ENCODE data around the gene MEF2A.

MEF2A gene

DNA sequence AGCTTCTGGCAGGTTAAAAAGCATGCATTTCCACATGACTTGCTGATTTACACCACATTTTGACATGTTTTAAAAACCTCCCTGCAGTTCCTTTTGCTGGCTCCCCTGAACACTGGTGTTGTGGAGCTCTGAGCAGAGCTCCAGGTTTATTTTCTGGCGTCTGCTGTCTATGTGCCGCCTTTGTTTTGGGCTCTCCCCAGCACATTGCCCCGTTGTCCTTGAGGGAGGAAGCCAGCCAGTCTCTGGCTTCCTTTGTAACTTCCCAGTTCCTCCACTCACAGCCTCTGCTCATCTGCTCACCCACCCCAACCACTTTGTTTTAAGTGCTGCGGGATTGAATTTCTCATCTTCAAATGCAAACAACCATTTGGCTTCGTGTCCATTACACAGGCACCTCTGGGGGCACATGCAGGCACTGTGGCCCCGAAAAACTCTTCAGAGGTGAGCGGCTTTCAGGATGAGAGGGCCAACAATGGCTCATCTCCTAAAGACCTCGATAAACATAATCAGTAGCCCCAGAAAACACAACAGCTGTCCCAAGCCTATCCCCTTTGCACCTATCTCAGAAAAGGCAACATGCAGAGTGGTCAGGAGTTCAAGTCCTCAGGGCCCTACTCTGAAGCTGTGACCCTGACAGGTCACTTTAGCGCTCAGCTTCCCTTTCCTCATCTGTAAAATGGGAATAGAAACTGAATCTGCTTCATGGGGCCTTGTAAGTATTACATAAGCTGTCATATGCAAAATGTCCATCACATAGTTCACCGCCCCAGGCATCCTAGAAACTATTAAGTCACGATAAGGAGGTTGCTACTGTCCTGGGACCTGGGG, 1.3 kb upstream of the MEF2A start:
- DNase-seq, result no peak

DNA sequence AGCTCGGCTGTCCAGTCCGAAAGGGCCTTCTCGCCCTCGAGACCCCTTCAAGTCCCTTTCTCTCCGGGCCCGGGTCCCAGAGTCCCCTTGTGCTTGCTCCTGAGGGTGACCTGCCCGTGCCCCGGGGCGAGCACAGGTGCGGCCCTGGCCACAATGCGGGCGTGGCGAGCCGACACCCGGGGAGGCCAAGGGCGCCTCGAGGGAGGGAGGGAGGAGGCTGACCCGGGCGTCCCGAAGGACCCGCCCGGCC, 810 bp upstream of the MEF2A start:
- no peak for DNase-seq

DNA sequence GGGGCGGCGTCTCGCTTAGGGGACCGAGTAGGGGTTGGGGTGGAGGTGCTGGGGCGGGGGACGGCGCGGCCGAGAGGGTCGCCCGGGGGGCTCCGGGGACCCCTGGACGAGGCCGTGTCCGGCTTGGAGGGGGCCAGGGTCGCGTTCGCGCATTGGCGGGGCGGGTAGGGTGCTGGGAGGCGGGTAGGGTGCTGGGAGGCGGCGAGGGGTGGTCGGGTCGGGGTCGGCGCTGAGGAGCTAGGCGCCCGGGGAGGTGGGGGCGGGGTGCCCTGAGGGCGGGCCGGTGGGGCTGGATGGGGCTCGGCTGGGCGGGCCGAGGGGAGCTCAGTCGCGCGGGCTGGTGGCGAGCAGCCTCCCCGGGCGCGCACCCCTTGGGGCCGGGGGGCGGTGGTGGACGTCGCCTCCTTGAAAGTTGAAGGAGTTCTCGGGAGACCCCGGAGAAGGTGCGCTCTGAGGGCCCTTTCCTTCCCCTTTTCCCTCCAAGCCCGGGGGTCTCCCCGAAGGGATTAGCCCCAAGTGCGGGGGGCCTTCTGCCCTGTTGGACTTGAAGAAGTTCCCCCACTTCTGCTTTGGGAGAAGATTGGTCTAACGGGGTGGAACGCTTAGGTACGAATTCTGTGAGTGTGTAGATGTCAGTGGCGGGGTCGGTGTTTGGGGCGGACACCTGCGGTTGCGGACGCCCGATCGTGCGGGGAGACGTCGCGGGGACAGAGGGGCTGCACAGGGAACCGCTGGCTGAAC, 543 bp downstream of the MEF2A start:
- no peak for DNase-seq

DNA sequence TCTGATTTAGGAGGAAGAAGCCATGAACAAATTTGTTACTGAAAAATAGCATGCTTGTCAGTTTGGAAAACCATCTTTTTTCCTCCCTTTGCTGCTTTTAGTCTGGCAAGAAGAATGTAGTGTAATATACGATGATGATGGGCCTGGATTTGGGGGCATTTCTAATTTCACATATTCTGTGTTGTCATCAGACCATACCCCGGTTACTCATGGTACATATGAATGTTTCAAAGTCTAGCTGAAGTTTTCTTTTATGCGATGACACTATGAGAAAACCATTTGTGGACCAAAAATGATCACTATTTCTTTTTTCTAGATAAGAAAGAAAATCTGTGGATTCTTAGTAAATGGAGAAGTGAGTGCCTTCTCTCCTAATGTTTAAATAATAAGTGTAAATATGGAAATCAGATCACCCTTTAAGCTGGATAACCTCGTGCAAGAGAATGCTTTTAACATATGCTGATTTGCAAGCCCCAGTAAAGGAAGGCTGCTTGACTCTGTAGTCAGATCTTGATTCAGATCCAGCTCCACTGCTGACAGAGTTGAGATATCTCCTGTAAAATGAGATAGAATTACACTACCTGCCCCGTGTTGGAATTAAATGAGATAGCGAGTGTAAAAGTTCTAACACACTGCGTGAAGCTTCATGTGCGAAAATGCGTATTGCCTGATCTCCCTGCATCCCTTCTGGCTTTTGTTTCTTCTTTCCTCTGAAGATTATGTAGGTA, 3.0 kb downstream of the MEF2A start:
- DNase-seq, result no peak

DNA sequence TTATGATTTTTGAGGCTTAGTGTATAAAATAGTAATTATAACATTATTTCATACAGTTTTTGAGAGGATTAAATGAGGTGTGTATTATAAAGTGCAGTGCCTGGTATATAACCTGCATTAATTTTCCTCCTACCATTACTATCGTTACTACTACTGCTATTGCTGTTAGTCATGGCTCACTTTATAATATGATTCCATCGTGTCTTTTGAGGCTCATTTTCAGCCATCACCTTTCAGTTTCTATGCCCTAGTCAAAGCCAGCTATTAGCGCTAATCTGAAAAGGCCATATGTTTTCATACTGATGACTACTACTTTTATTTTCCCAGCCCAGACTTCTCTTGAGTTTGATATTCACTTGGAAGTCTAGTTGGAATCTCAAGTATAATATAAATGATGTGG, 5.5 kb downstream of the MEF2A start:
- no peak for DNase-seq

DNA sequence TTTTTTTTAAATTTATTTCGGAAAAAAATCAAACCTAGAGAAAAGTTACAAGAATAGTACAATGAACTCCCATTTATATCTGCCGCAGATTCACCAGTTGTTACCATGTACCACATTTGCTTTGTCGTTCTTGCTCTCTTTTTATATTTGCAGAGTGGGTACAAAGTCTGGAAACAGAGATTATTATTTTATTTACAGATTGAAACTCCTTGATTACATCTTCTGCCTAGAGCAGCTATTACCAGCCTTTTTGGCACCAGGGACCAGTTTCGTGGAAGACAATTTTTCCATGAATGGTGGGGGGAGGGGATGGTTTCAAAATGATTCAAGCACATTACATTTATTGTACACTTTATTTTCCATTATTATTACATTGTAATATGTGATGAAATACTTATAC, 8.3 kb downstream of the MEF2A start:
- no peak for DNase-seq

DNA sequence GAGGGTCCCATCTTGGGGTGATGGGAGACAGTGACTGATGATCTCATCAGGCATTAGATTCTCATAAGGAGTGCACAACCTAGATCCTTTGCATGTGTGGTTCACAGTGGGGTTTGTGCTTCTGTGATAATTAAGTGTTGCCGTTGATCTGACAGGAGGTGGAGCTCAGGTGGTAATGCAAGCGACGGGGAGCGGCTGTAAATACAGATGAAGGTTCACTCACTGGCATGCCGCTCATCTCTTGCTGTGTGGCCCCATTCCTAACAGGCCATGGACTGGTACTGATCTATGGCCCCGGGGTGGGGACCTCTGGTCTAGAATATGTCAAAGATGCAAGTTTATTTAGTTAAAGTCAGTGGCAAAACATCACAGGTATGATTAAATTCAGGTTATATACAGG, 8.7 kb downstream of the MEF2A start:
- DNase-seq, result no peak

DNA sequence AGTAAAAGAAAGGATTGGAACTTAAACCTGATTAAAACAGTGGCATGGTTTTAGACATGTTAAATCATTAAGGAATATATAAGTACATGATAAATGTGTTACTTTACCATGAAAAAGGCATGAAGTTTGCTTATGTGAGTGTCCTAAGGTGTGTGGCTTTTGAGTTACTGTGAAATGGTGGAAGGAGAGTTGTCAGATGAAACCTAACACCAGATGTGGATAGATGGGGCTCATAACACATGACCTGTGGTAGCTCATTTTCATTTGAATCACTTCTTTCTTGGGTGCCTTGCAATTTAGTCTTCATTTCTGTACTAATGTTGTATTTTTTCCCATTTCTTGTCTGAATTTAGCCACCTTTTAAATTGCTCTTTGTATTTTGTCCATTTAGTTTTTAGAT, 13.0 kb downstream of the MEF2A start:
- DNase-seq, result no peak

DNA sequence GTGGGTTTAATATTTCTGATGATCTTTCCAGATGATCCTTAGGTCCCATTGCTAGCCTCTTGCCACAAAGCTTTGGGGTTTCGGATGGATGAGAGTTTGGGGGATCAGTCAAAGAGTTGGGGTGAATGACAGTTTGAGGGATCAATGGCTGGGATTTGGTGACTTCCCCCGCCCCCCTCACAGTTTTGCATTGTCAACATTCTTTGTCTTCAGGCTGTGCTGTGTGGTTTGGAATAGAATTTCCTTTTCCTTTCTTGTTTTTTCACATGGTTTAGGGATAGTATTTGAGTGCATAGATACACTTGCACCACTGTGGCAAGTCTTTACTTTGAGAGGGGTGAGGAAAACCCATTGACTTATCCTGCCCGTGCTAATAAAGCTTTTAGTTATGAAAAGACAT, 14.3 kb downstream of the MEF2A start:
- DNase-seq, result no peak

DNA sequence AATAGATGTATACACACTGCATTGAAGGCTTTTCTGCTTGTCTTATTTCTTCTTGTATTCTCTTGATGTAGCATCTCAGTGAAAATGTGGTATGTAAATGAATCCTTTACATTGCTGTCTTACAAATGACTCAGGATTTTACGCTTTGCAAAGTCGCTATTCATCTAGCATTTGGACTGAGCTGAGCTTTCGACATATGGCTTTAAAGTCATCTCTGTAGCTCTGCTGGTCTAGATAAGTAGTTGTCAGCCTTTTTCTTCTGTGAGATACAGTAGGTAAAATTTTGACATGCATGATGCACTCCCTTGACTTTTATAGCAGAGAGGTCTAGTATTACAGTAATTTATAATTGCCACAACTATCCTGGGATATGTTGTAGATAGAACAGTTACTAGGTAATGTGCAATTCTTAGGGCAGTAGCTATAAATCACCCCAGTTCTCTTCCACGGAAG, 16.8 kb downstream of the MEF2A start:
- DNase-seq, result no peak

DNA sequence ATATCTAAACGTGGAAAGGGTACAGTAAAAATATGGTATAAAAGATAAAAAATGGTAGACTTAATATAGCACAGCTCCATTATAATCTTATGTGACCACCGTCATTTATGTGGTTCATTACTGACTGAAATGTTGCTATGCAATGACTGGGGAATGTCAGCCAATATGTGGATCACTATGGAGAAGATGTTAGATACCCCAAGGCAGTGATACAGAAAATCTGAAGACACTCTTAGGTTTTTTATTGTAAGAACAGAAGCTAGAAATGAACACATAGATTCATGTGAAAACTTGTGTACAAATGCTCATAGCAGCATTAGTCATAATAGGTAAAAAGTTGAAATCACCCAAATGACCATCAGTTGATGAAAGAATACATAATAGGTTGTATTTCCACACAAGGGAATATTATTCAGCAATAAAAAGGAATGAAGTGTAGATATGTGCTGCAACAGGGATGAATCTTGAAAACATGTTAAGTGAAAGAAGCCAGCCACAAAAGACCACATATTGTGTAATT, 18.4 kb downstream of the MEF2A start:
- no peak for DNase-seq

DNA sequence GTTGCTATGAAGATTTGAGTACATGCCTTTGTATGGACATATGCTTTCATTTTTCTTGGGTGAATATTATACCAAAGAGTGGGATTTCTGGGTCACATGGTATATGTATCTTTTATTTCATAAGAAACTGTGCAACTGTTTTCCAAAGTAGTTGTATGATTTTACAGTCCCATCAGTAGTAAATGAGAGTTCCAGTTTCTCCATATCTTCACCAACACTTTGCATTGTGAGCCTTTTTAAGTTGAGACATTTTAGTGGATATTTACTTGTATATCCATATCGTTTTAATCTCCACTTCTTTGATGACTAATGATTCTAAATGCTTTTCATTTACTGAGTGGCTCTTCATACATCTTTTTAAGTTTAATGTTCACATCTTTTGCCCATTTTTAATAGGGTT, 20.3 kb downstream of the MEF2A start:
- DNase-seq, result no peak

DNA sequence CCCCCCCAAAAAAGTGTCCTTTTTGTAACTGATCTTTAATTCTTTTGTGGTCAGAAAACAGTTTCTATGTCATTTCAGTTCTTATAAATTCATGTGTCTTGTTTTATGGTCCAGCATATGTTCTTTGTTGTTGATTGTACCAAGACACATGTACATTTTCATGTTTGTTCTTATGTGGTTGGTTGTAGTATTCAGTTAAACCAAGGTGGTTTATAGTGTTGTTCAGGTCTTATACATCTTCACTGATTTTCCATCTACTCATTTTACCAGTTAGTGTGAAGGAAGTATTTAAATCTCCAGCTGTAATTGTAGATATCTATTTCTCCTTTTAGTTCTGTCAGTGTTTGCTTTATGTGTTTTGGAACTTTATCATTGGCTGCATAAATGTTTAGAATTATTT, 24.0 kb downstream of the MEF2A start:
- no peak for DNase-seq

DNA sequence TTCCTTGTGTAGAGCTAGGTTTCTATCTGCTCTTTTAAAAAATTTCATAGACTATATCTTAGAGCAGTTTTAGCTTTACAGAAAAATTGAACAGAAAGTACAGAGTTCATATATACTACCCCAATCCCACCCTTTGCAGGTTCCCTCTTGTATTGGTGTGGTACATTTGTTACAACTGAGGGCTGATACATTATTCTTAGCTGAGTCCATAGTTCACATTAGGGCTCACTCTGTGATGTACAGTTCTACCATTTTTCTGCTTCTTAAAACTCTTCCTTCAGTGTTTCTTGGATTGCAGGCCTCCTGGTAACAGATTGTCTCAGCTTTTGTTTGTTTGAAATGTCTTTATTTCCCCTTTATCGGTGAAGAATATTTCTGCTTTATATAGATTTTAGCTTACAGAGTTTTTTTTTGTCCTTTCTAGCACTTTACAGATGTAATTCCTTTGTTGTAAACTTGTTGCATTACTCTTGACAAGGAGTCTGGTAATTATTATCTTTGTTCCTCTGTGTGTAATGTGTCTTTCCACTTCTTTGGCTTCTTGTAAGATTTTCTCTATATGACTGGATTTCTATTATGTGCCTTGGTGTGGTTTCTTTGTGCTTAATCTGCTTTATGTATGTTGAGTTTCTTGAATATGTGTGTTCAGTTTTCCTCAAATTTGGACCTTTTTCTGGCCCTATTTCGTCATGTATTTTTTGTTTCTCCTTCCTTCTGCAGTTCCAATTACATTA, 25.3 kb downstream of the MEF2A start:
- DNase-seq, result no peak

DNA sequence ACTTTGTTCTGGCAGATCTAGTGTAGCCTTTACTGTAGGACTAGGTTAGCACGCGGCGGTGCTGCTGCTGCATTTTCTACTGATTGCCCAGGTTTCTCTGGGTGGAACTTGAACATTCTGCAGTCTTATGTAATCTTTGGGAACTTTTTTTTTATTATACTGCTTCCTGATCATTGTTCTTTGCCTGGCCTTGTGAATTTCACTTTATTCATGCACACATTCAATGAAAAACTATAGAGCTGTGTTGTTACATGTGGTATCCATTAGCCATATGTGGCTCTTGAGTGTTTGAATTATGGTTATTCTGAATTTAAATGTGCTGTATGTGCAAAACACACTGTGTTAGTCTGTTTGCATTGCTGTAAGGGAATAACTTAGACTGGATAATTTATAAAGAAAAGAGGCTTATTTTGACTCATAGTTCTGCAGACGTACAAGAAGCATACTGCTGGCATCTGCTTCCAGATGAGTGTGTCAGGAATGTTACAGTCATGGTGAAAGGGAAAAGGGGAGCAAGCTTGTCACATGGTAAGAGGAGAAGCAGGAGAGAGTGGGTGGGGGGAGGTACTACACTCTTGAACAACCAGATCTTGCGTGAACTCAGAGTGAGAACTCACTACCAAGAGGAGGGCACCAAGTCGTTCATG, 26.5 kb downstream of the MEF2A start:
- no peak for DNase-seq

DNA sequence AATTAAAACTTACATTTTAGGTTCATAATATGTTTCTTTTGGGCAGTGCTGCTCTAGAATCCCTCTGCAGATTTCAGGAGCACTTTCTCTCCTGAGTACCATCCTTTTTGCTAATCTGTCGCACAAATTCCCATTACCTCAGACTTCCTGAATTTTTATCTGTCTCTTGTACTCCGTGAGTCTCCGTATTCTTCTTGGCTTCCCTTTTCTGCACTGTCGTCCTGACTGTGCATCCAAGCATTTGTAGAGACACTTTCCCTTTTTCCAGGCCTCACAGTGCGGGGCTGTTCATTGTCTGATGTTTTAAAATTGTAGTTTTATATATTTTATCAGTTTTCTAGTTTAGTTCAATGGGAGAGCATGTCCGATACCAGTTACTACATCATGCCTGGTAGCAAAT, 27.3 kb downstream of the MEF2A start:
- DNase-seq, result no peak

DNA sequence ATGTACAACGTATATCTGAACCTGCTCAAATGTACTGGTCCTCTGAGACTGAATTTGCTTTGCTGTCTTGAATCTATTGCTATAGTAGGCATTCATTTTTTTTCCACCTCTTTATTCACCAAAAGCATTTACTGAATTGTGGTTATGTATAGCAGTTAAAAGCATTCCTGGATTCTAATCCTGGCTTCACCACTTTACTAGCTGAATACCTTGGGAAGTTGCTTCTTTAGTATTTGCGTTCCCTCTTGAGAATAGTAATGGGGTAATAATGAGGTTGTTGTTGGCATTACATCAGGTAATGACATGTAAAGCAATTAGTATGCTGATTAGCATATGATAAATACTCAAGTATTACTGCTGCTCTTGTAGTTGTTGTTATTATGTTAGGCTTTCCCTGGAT, 29.1 kb downstream of the MEF2A start:
- DNase-seq, result no peak

DNA sequence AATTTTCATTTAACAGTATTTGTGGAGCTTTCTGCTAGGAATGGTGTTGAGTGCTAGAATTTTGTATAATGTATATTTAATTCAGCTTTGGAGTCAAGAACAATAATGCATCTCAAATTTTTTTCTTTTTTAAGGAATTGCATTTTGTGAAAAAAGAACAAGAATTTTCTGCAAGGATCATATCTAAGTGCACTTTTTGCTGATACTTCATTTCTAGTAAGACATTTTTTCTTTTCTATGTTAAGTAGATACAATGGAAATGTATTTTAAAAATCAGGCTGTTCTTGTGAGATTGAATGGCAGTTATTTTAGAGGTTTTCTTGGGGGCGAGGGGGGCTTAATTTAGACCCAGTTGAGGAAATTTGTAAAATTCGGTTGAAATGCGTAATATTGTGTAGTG, 32.5 kb downstream of the MEF2A start:
- DNase-seq, result no peak

DNA sequence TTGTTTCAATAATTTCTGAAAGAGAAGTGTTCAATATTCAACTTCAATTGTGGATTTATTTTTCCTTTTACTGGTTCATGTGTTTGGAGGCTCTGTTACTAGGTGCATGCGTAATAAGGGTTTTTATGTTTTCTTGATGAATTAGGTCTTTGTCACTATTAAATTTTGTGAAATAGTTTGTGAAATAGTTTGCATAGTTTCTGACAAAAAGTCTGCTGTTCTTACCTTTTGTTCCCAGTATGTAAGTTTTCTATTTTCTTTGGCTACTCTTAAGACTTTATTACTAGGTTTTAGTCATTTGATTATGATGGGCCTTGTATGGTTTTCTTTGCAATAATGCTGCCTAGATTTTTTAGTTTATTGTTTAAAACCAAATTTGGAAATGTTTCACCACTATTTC, 38.0 kb downstream of the MEF2A start:
- no peak for DNase-seq

DNA sequence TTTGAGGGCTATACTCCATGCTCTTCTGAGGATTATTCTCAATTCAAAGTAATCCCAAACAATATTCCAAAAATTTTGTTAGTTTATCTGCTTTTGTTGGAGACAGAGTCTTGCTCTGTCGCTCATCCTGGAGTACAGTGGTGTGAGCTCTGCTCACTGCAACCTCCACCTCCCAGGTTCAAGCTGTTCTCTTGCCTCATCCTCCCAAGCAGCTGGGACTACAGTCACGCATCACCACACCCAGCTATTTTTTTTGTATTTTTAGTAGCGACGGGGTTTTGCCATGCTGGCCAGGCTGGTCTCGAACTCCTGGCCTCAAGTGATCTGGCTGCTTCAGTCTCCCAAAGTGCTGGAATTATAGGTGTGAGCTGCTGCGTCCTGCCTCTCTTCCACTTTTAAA, 39.1 kb downstream of the MEF2A start:
- DNase-seq, result no peak

DNA sequence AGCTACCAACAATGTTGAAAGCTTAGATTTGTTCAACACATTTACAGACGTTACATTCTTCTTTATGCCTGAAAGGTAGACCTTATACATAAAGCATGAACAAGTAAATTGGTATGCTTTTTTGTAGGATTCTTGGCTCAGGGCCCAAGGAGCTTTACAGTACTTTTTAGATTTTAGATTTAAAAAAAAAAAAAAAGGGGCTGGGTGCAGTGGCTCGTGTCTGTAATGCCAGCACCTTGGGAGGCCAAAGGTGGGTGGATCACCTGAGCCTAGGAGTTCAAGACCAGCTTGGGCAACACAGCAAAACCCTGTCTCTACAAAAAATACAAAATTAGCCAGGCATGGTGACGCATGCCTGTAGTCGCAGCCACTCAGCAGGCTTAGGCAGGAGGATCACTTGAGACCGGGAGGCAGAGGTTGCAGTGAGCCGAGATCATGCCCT, 39.7 kb downstream of the MEF2A start:
- DNase-seq, result no peak

DNA sequence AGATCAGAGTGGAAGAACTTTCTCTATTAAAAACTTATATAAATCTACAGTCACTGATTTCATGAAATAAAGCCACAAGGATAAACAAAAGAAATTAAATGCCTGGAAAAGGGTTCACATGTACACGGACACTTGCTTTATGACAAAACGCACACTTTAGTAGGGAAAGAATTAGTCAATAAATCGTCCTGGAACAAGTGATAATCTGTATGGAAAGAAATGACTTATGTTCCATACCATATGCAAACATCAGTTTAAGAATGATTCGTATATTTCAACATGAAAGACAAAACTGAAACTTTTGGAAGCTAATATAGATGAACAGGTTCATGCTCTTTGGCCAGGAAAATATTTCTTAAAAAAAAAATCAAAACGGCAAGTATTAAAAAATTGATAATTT, 40.2 kb downstream of the MEF2A start:
- no peak for DNase-seq

DNA sequence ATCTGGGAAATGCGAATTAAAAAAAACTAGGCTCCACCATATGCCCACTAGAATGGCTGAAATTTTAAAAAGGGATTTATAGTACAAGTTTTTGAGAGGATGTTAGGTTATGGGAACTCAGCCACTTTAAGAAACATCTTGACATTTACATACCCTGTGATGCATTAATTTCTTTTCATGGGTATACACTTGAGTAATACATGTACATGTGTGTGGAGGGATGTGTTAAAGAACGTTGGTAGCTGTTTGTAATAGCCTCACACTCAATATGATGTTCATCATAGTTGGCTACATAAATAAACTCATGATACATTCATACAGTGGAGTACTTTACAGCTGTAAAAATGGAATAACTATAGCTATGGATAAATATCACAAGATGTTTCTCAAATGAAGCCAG, 40.9 kb downstream of the MEF2A start:
- no peak for DNase-seq

Measured in SIG-M5 (cell line).